GM21367 (cell line): Measurements from ENCODE around the gene CFAP299.
A peak's percentile ranks its signal among the peaks of the same experiment; 100 is the strongest.

ENCODE experiments used
- ATAC-seq: cut with Tn5 transposase; IDR thresholded peaks from one replicate; pipeline ENCODE4 v1.9.1; 2021; ENCODE audit not compliant: unreplicated experiment

The CFAP299 gene

GRCh38 chr4:80806472-80806871, 470.9 kb downstream of the CFAP299 start:
- ATAC-seq = no peak

- ATAC-seq = no peak
Measured at GRCh38 chr4:80809039-80809729, 473.7 kb downstream of the CFAP299 start.

- ATAC-seq = no peak
Measured at GRCh38 chr4:80811406-80811805, 475.9 kb downstream of the CFAP299 start.

- ATAC-seq = no peak
Measured at GRCh38 chr4:80812145-80812544, 476.6 kb downstream of the CFAP299 start.

- no peak for ATAC-seq
Measured at GRCh38 chr4:80814266-80814665, 478.7 kb downstream of the CFAP299 start.

- ATAC-seq = no peak
Measured at GRCh38 chr4:80831383-80832361, 496.1 kb downstream of the CFAP299 start.

GRCh38 chr4:80839281-80839680, 503.8 kb downstream of the CFAP299 start:
- no peak for ATAC-seq

- ATAC-seq = no peak
Measured at GRCh38 chr4:80839792-80840191, 504.3 kb downstream of the CFAP299 start.

- no peak for ATAC-seq
Measured at GRCh38 chr4:80840396-80840795, 504.9 kb downstream of the CFAP299 start.

- no peak for ATAC-seq
Measured at GRCh38 chr4:80841587-80842281, 506.2 kb downstream of the CFAP299 start.

GRCh38 chr4:80846210-80846609, 510.7 kb downstream of the CFAP299 start:
- ATAC-seq = no peak

- no peak for ATAC-seq
Measured at GRCh38 chr4:80852061-80852460, 516.5 kb downstream of the CFAP299 start.

- no peak for ATAC-seq
Measured at GRCh38 chr4:80873571-80873970, 538.0 kb downstream of the CFAP299 start.

- ATAC-seq = no peak
Measured at GRCh38 chr4:80874979-80875378, 539.4 kb downstream of the CFAP299 start.

- peak; percentile 94 for ATAC-seq
Measured at GRCh38 chr4:80875642-80876041, 540.1 kb downstream of the CFAP299 start.

GRCh38 chr4:80876810-80877209, 541.3 kb downstream of the CFAP299 start:
- peak; percentile 69 for ATAC-seq

GRCh38 chr4:80878218-80878617, 542.7 kb downstream of the CFAP299 start:
- ATAC-seq = no peak

GRCh38 chr4:80897537-80898303, 562.2 kb downstream of the CFAP299 start:
- peak; percentile 77 for ATAC-seq

GRCh38 chr4:80900908-80901307, 565.4 kb downstream of the CFAP299 start:
- no peak for ATAC-seq

- ATAC-seq = no peak
Measured at GRCh38 chr4:80903020-80903419, 567.5 kb downstream of the CFAP299 start.

GRCh38 chr4:80909938-80910337, 574.4 kb downstream of the CFAP299 start:
- ATAC-seq = no peak
